H1 (cell line): Measurements from ENCODE around the gene ULBP3. TPM values are rescaled to one million over a fixed set of nuclear protein-coding genes. Genes with fewer than 3 reads are reported as not detected.

ENCODE experiments used
- CTCF ChIA-PET: fragments of 300-600 bp; sonication (Branson Sonifier 250); formaldehyde crosslinking; loops from one replicate; lab custom pipeline; 2021; ENCODE audit not compliant: partially characterized antibody; lab: Charles Lee
- POLR2A ChIA-PET: fragments of 300-600 bp; sonication (Branson Sonifier 250); formaldehyde crosslinking; loops from one replicate; lab custom pipeline; 2021; ENCODE audit warnings: inconsistent platforms; ENCODE audit not compliant: partially characterized antibody; lab: Charles Lee
- DNase-seq, 2 experiments: peaks; one replicate each; pipeline versions ENCODE4 v3.0.0 to v3.0.0-alpha.2; 2010 to 2022; ENCODE audit warnings: low spot score in 2 of 2, low read depth in 1 of 2, mixed read lengths in 1 of 2
- FAIRE-seq: peaks from 2 replicates; lab custom pipeline; 2011; peaks lifted over from hg19 to GRCh38; lab: Jason Lieb, UNC
- H2AFZ ChIP-seq: 2 replicates; pipeline ENCODE4 v1.8.1; 2012; ENCODE audit warnings: low read length, inconsistent platforms
- H2AK5ac ChIP-seq: 2 replicates; pipeline ENCODE4 v1.6.1; 2013; ENCODE audit warnings: low read depth, low read length
- H2BK120ac ChIP-seq: replicated peaks from 2 replicates; pipeline ENCODE3; 2013; ENCODE audit warnings: low read depth, low read length, inconsistent platforms
- H2BK12ac ChIP-seq: 2 replicates; pipeline ENCODE4 v1.6.1; 2013; ENCODE audit warnings: low read depth, low read length
- H2BK15ac ChIP-seq: 2 replicates; pipeline ENCODE4 v1.6.1; 2013; ENCODE audit warnings: low read length
- H2BK20ac ChIP-seq: 2 replicates; pipeline ENCODE4 v1.6.1; 2013; ENCODE audit warnings: low read length
- H2BK5ac ChIP-seq: 2 replicates; pipeline ENCODE4 v1.6.1; 2013; ENCODE audit warnings: low read depth, low read length
- H3K14ac ChIP-seq: 2 replicates; pipeline ENCODE4 v1.6.1; 2013; ENCODE audit warnings: inconsistent platforms; ENCODE audit not compliant: insufficient read length
- H3K18ac ChIP-seq: 2 replicates; pipeline ENCODE4 v1.6.1; 2013; ENCODE audit warnings: low read length; ENCODE audit errors: extremely low read depth
- H3K23ac ChIP-seq: 2 replicates; pipeline ENCODE4 v1.6.1; 2013; ENCODE audit warnings: inconsistent platforms; ENCODE audit not compliant: insufficient read length
- H3K23me2 ChIP-seq: 2 replicates; pipeline ENCODE4 v1.6.1; 2013; ENCODE audit warnings: low read depth, low read length
- H3K27ac ChIP-seq: 2 replicates; pipeline ENCODE4 v1.6.1; 2011; ENCODE audit warnings: low read depth, low read length, inconsistent platforms
- H3K27me3 ChIP-seq, 4 experiments: replicated peaks in 1 of 4; 1 replicate in 1 of 4; 2 replicates in 3 of 4; pipeline versions ENCODE4 v1.6.1 to v1.8.1; 2011 to 2013; ENCODE audit warnings: low read length in 3 of 4, mild to moderate bottlenecking in 3 of 4, inconsistent platforms in 2 of 4, mixed read lengths in 2 of 4, moderate library complexity in 1 of 4; ENCODE audit not compliant: control insufficient read depth in 3 of 4, insufficient read depth in 3 of 4; ENCODE audit errors: extremely low read depth in 1 of 4
- H3K36me3 ChIP-seq, 4 experiments: 2 replicates each; pipeline versions ENCODE4 v1.6.1 to v1.8.1; 2011 to 2013; ENCODE audit warnings: mild to moderate bottlenecking in 4 of 4, low read length in 3 of 4, moderate library complexity in 2 of 4, control low read depth in 1 of 4, inconsistent platforms in 1 of 4; ENCODE audit not compliant: insufficient read depth in 4 of 4, control insufficient read depth in 2 of 4
- H3K4ac ChIP-seq: replicated peaks from 2 replicates; pipeline ENCODE3; 2013; ENCODE audit warnings: low read length, low read depth, mixed read lengths, inconsistent platforms; ENCODE audit not compliant: insufficient read length
- H3K4me1 ChIP-seq, 4 experiments: replicated peaks in 1 of 4; 1 replicate in 1 of 4; 2 replicates in 3 of 4; pipeline versions ENCODE4 v1.6.1 to v1.8.1; 2011 to 2013; ENCODE audit warnings: low read length in 3 of 4, inconsistent platforms in 2 of 4, mixed read lengths in 1 of 4; ENCODE audit not compliant: insufficient read depth in 4 of 4, control insufficient read depth in 3 of 4
- H3K4me2 ChIP-seq, 2 experiments: 2 replicates each; pipeline versions ENCODE4 v1.6.1 to v1.8.1; 2011 to 2013; ENCODE audit warnings: low read depth in 2 of 2, low read length in 2 of 2, control low read depth in 1 of 2, inconsistent platforms in 1 of 2, mild to moderate bottlenecking in 1 of 2; ENCODE audit not compliant: insufficient read depth in 1 of 2
- H3K4me3 ChIP-seq, 4 experiments: fragments of 200-600, 300-600 bp in 1 of 4; sonication (generic), shearing (Covaris generic), sonication (Bioruptor Twin) in 1 of 4; 2 replicates each; pipeline versions ENCODE4 v1.5.1 to v1.8.1; 2011 to 2016; ENCODE audit warnings: low read length in 4 of 4, low read depth in 3 of 4, control low read depth in 2 of 4, inconsistent platforms in 2 of 4, mild to moderate bottlenecking in 2 of 4, mixed read lengths in 1 of 4, moderate library complexity in 1 of 4; ENCODE audit not compliant: insufficient read depth in 2 of 4; ENCODE audit errors: extremely low read depth in 1 of 4
- H3K56ac ChIP-seq: replicated peaks from 2 replicates; pipeline ENCODE3; 2013; ENCODE audit warnings: low read depth, mild to moderate bottlenecking, mixed read lengths, low read length, inconsistent platforms; ENCODE audit not compliant: insufficient read length
- H3K79me1 ChIP-seq: 2 replicates; pipeline ENCODE4 v1.6.1; 2013; ENCODE audit warnings: low read depth, low read length, control low read depth
- H3K79me2 ChIP-seq, 2 experiments: 2 replicates each; pipeline versions ENCODE4 v1.6.1 to v1.8.1; 2012 to 2013; ENCODE audit warnings: low read length in 2 of 2, mild to moderate bottlenecking in 2 of 2, inconsistent platforms in 1 of 2; ENCODE audit not compliant: insufficient read depth in 2 of 2, control insufficient read depth in 1 of 2
- H3K9ac ChIP-seq, 4 experiments: replicated peaks in 1 of 4; 1 replicate in 1 of 4; 2 replicates in 3 of 4; pipeline versions ENCODE4 v1.6.1 to v1.8.1; 2011 to 2013; ENCODE audit warnings: low read depth in 3 of 4, low read length in 3 of 4, control low read depth in 2 of 4, mild to moderate bottlenecking in 2 of 4, moderate library complexity in 2 of 4, inconsistent platforms in 1 of 4; ENCODE audit errors: extremely low read depth in 1 of 4
- H3K9me3 ChIP-seq, 2 experiments: 2 replicates each; pipeline versions ENCODE4 v1.6.1 to v1.8.1; 2012 to 2013; ENCODE audit warnings: mild to moderate bottlenecking in 2 of 2, moderate library complexity in 2 of 2, control low read depth in 1 of 2, inconsistent platforms in 1 of 2, low read depth in 1 of 2, low read length in 1 of 2, mixed read lengths in 1 of 2; ENCODE audit not compliant: insufficient read depth in 2 of 2
- H4K20me1 ChIP-seq, 2 experiments: replicated peaks in 1 of 2; 2 replicates each; pipeline versions ENCODE3 to v1.8.1; 2011 to 2013; ENCODE audit warnings: inconsistent platforms in 2 of 2, low read length in 2 of 2, mild to moderate bottlenecking in 1 of 2; ENCODE audit not compliant: insufficient read depth in 2 of 2, control insufficient read depth in 1 of 2
- H4K5ac ChIP-seq: 2 replicates; pipeline ENCODE4 v1.6.1; 2013; ENCODE audit warnings: low read length, low read depth, mixed read lengths, inconsistent platforms; ENCODE audit not compliant: insufficient read length
- H4K8ac ChIP-seq: 2 replicates; pipeline ENCODE4 v1.8.0; 2013; ENCODE audit warnings: mild to moderate bottlenecking, moderate library complexity, low read length, inconsistent platforms; ENCODE audit not compliant: insufficient read depth; ENCODE audit errors: extremely low read depth
- H4K91ac ChIP-seq: replicated peaks from 2 replicates; pipeline ENCODE3; 2013; ENCODE audit warnings: low read length, mixed read lengths, inconsistent platforms; ENCODE audit not compliant: insufficient read length
- FOSL1 ChIP-seq: IDR thresholded peaks from 2 replicates; pipeline ENCODE4 v1.6.1; 2011; ENCODE audit warnings: mild to moderate bottlenecking, low read depth, low read length, moderate library complexity; ENCODE audit not compliant: insufficient read depth
- WGBS, 2 experiments: shearing (Covaris generic) in 1 of 2; methylation state at CpG; one replicate each; pipeline versions ENCODE4 v1.1.6 to v1.1.7; 2013 to 2015; ENCODE audit warnings: low lambda C conversion rate in 2 of 2, mixed read lengths in 2 of 2, inconsistent platforms in 1 of 2, low coverage in 1 of 2, missing lambda C conversion rate in 1 of 2; ENCODE audit not compliant: insufficient replicate concordance in 2 of 2, insufficient coverage in 1 of 2, insufficient read length in 1 of 2; ENCODE audit errors: extremely low coverage in 1 of 2, missing lambda C conversion rate in 1 of 2; 5-methylcytosine and 5-hydroxymethylcytosine counted together
- polyA plus RNA-seq, 7 experiments: library from polyadenylated mRNA; depleted of rRNA in 3 of 7; stranded (reverse) in 5 of 7; unstranded in 2 of 7; fragments of >200 nt in 5 of 7; fragments of 200-250 nt in 2 of 7; gene quantifications; 1 replicate in 5 of 7; 2 replicates in 1 of 7; 4 replicates in 1 of 7; pipeline versions ENCODE4 v1.2.1 to v1.2.3, GENCODE V29; 2011 to 2013; ENCODE audit warnings: missing spikeins in 2 of 7, mixed read lengths in 2 of 7
- total RNA-seq: library from RNA; stranded (reverse); fragmentation: NEBNext Ultra II Directional; extraction: Animal tissue kit (Norgen Biotek cat#: 25700); gene quantifications from 2 replicates; pipeline ENCODE4 v1.2.1, GENCODE V29; 2021

Gene ULBP3
- total and polyA plus RNA-seq, 2 of the 8 experiments (the other 6 are each of a cell fraction or from before 2014, with no cell fraction given) = 1.9 to 4.2 TPM

DNA sequence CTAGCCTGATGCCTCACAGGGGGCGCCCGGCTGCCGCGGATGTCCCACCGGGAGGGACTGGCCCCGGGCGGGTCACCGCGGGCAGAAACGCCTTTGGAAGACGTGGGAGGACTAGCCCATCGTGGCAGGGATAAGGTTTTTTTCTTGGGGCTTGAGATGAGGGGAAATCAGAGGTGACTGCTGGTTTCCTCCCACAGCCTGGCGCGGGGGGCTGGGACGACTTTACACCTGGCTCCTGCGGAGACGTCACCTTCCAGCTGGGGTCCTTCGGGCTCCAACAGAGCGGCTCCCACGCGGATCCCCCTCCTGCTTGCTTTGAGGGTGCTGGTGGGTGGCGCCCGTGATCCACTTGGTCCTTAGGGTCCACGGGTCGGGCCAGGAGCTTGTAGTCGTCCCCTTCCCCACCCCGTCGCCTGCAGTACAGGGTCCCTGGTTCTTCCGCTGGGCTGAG is 11.4 kb downstream of the ULBP3 start:
- Histone ChIP-seq H3K4me1 (no peaks in the 10 kb centered on the region), H3K4ac (no peak overlapping the region), H3K36me3 (no peaks in the 10 kb centered on the region), H3K23me2 (no peaks in the 10 kb centered on the region), H2AK5ac (no peak overlapping the region), H3K56ac (no peak overlapping the region), H3K23ac (no peak overlapping the region), H3K9ac (no peak overlapping the region), H2AFZ (no peak overlapping the region), H2BK12ac (no peak overlapping the region), H2BK5ac (no peak overlapping the region), H4K20me1 (peaks cover 0 to 2% of the 10 kb centered on the region in 2 experiments), H2BK120ac (no peak overlapping the region)
- CTCF ChIA-PET = interaction anchor here (0.6 to 1.5 kb wide), 7 partner anchors 10 to 421 kb away, joined by 3 to 5 read pairs (median 3); no protein-coding TSS in a partner anchor
- 92% methylated on average over 28 of the region's 29 CpGs; no CpG with 5 or more reads in 1 of the 2 experiments for WGBS, 2 experiments
- no peak for TF ChIP-seq FOSL1
- TF ChIP-seq, all 59 proteins: peak for 0
- Histone ChIP-seq H3K79me2 (no peaks in the 10 kb centered on the region), H3K18ac (no peak overlapping the region), H4K5ac (no peak overlapping the region), H2BK15ac (no peak overlapping the region), H2BK20ac (no peak overlapping the region), H3K4me3 (no peak overlapping the region), H3K79me1 (no peaks in the 10 kb centered on the region), H4K8ac (no peak overlapping the region), H3K9me3 (no peaks in the 10 kb centered on the region; a peak in 1 of 4 replicates), H3K14ac (no peak overlapping the region), H4K91ac (no peak overlapping the region), H3K27ac (no peak overlapping the region), H3K27me3 (peaks cover 0 to 2% (median 0%) of the 10 kb centered on the region in 4 experiments; a peak in 3 of 7 replicates), H3K4me2 (no peak overlapping the region)
- DNase-seq = no peak
- POLR2A ChIA-PET = no interaction called here
- FAIRE-seq = no peak
